ENCODE measurements around the gene POLE2.

POLE2 gene

GRCh38 chr14:49654511-49654910, 33.5 kb downstream of the POLE2 start:
- DNase-seq (ENCODE audit: low read depth in 2 of 2) = no peak
- H3K4me3 ChIP-seq (replicated peaks in 1 of 2; ENCODE audit: low read depth in 2 of 2, low read length in 2 of 2) = no peak overlapping the region
- TF ChIP-seq CTCF (IDR thresholded peaks at IDR 0.05; ENCODE audit: low read depth, low read length) = no peak

- no peak for TF ChIP-seq CTCF (IDR thresholded peaks at IDR 0.05; ENCODE audit: low read depth, low read length)
- no peak for DNase-seq (ENCODE audit: low read depth in 2 of 2)
- H3K4me3 ChIP-seq (replicated peaks in 1 of 2; ENCODE audit: low read depth in 2 of 2, low read length in 2 of 2) = no peak overlapping the region
Measured at GRCh38 chr14:49653508-49653907, 34.5 kb downstream of the POLE2 start.

- no peak for DNase-seq (ENCODE audit: low read depth in 2 of 2)
- no peak overlapping the region for H3K4me3 ChIP-seq (replicated peaks in 1 of 2; ENCODE audit: low read depth in 2 of 2, low read length in 2 of 2)
- TF ChIP-seq CTCF (IDR thresholded peaks at IDR 0.05; ENCODE audit: low read depth, low read length) = no peak
Measured at GRCh38 chr14:49642163-49642562, 45.9 kb downstream of the POLE2 start.

GRCh38 chr14:49641697-49642129, 46.3 kb downstream of the POLE2 start:
- H3K4me3 ChIP-seq (replicated peaks in 1 of 2; ENCODE audit: low read depth in 2 of 2, low read length in 2 of 2) = no peak overlapping the region
- no peak for DNase-seq (ENCODE audit: low read depth in 2 of 2)
- TF ChIP-seq CTCF (IDR thresholded peaks at IDR 0.05; ENCODE audit: low read depth, low read length) = no peak

GRCh38 chr14:49640540-49641417, 47.2 kb downstream of the POLE2 start:
- DNase-seq (ENCODE audit: low read depth in 2 of 2) = no peak
- H3K4me3 ChIP-seq (replicated peaks in 1 of 2; ENCODE audit: low read depth in 2 of 2, low read length in 2 of 2) = no peak overlapping the region
- no peak for TF ChIP-seq CTCF (IDR thresholded peaks at IDR 0.05; ENCODE audit: low read depth, low read length)

GRCh38 chr14:49637534-49638078, 50.4 kb downstream of the POLE2 start:
- DNase-seq (ENCODE audit: low read depth in 2 of 2) = no peak
- no peak for TF ChIP-seq CTCF (IDR thresholded peaks at IDR 0.05; ENCODE audit: low read depth, low read length)
- H3K4me3 ChIP-seq (replicated peaks in 1 of 2; ENCODE audit: low read depth in 2 of 2, low read length in 2 of 2) = no peak overlapping the region

All from cardiac fibroblast (primary cell).